ENCODE data around the gene NEDD4L.
"Not testable (repeated sequence)": the region's sequence is repeated elsewhere in the genome, so short reads cannot be mapped to it uniquely, and the experiment has no call there.

The NEDD4L gene

GRCh38 chr18:58418361-58418760, 374.3 kb downstream of the NEDD4L start:
- DNase-seq (ENCODE audit: low read depth): no peak

GRCh38 chr18:58419587-58420199, 375.7 kb downstream of the NEDD4L start:
- DNase-seq (ENCODE audit: low read depth): no peak

GRCh38 chr18:58426611-58427010, 382.6 kb downstream of the NEDD4L start:
- no peak for DNase-seq (ENCODE audit: low read depth)

GRCh38 chr18:58427321-58427720, 383.3 kb downstream of the NEDD4L start:
- DNase-seq (ENCODE audit: low read depth): no peak

GRCh38 chr18:58429442-58429841, 385.4 kb downstream of the NEDD4L start:
- no peak for DNase-seq (ENCODE audit: low read depth)

GRCh38 chr18:58431215-58431614, 387.2 kb downstream of the NEDD4L start:
- DNase-seq (ENCODE audit: low read depth): no peak

- DNase-seq (ENCODE audit: low read depth): no peak
Measured at GRCh38 chr18:58432050-58432727, 388.2 kb downstream of the NEDD4L start.

GRCh38 chr18:58435221-58436005, 391.4 kb downstream of the NEDD4L start:
- DNase-seq (ENCODE audit: low read depth): not testable (repeated sequence)

GRCh38 chr18:58438161-58438957, 394.3 kb downstream of the NEDD4L start:
- no peak for DNase-seq (ENCODE audit: low read depth)

GRCh38 chr18:58438958-58439300, 394.9 kb downstream of the NEDD4L start:
- DNase-seq (ENCODE audit: low read depth): no peak

- DNase-seq (ENCODE audit: low read depth): no peak
Measured at GRCh38 chr18:58443671-58444070, 399.6 kb downstream of the NEDD4L start.

GRCh38 chr18:58446391-58447060, 402.5 kb downstream of the NEDD4L start:
- DNase-seq (ENCODE audit: low read depth): no peak

- no peak for DNase-seq (ENCODE audit: low read depth)
Measured at GRCh38 chr18:58447402-58448095, 403.5 kb downstream of the NEDD4L start.

GRCh38 chr18:58449464-58449863, 405.4 kb downstream of the NEDD4L start:
- DNase-seq (ENCODE audit: low read depth): no peak

Data from stimulated activated CD8-positive, alpha-beta memory T cell treated with anti-CD3 and anti-CD28 coated beads, Interleukin-15, amount 100 ng/mL, for 1 hour (primary cell).